K562 (cell line): ENCODE data around the gene EEFSEC. TPM values are rescaled to one million over a fixed set of nuclear protein-coding genes. Genes with fewer than 3 reads are reported as not detected.

Source experiments
- ATAC-seq: fragments of 200-7000 bp; cut with Tn5 transposase; 3 replicates; pipeline ENCODE4 v1.9.1; 2020; ENCODE audit warnings: moderate library complexity
- BruUV-seq: library from RNA; stranded (reverse); fragments of 400-500 nt; replicated peaks from 2 replicates; lab custom pipeline; 2021; lab: Mats Ljungman, UMichigan
- CTCF ChIA-PET: fragments of 300-600 bp; formaldehyde crosslinking; extraction: SDS; loops from one replicate; lab custom pipeline; 2021; ENCODE audit warnings: low intra/inter-chr PET ratio; lab: Yijun Ruan, JAX
- POLR2A ChIA-PET: fragments of 300-600, 350-650 bp; sonication (Branson Sonifier 250); formaldehyde crosslinking; extraction: SDS; loops from one replicate; lab custom pipeline; 2021; ENCODE audit warnings: antibody characterized with exemption, inconsistent platforms; lab: Yijun Ruan, JAX
- DNase-seq, 4 experiments: peaks; one replicate each; pipeline versions ENCODE4 v3.0.0 to v3.0.0-alpha.2; 2011 to 2018; ENCODE audit warnings: low spot score in 3 of 4, mixed read lengths in 3 of 4; ENCODE audit errors: extremely low read depth in 1 of 4
- FAIRE-seq: peaks from 2 replicates; lab custom pipeline; 2011; peaks lifted over from hg19 to GRCh38; lab: Jason Lieb, UNC
- H2AFZ ChIP-seq: 2 replicates; pipeline ENCODE4 v1.6.0; 2011; ENCODE audit warnings: low read depth, low read length, control low read depth, inconsistent platforms
- H3K27ac ChIP-seq: fragments of 200-600 bp; 3 replicates; pipeline ENCODE4 v1.8.0; 2011; ENCODE audit warnings: low read depth, mild to moderate bottlenecking, control low read depth, inconsistent platforms, low read length, moderate library complexity, mixed read lengths; ENCODE audit errors: extremely low read depth
- H3K27me3 ChIP-seq, 2 experiments: fragments of 300-600 bp in 1 of 2; 2 replicates in 1 of 2; 3 replicates in 1 of 2; pipeline versions ENCODE4 v1.6.0 to v1.8.0; 2011; ENCODE audit warnings: inconsistent platforms in 2 of 2, low read length in 2 of 2, mild to moderate bottlenecking in 1 of 2, mixed read lengths in 1 of 2, moderate library complexity in 1 of 2; ENCODE audit not compliant: control insufficient read depth in 2 of 2, insufficient read depth in 2 of 2
- H3K36me3 ChIP-seq: fragments of 300-600 bp; 3 replicates; pipeline ENCODE4 v1.8.0; 2011; ENCODE audit warnings: mild to moderate bottlenecking, low read length, inconsistent platforms; ENCODE audit not compliant: control insufficient read depth, insufficient read depth
- H3K4me1 ChIP-seq, 2 experiments: fragments of 200-600 bp in 1 of 2; replicated peaks in 1 of 2; 2 replicates in 1 of 2; 3 replicates in 1 of 2; pipeline versions ENCODE4 v1.5.1 to v1.8.0; 2011; ENCODE audit warnings: inconsistent platforms in 2 of 2, low read length in 2 of 2, mild to moderate bottlenecking in 1 of 2, mixed read lengths in 1 of 2, moderate library complexity in 1 of 2; ENCODE audit not compliant: control insufficient read depth in 2 of 2, insufficient read depth in 2 of 2
- H3K4me2 ChIP-seq: 2 replicates; pipeline ENCODE4 v1.6.1; 2011; ENCODE audit warnings: low read length, control low read depth, inconsistent platforms, mixed read lengths; ENCODE audit not compliant: insufficient read depth
- H3K4me3 ChIP-seq: fragments of 200-600 bp; sonication (generic), shearing (Covaris generic); 2 replicates; pipeline ENCODE4 v1.5.1; 2016; ENCODE audit warnings: control low read depth, inconsistent platforms
- H3K79me2 ChIP-seq: fragments of 200-600 bp; 3 replicates; pipeline ENCODE4 v1.8.0; 2011; ENCODE audit warnings: low read length, inconsistent platforms; ENCODE audit not compliant: control insufficient read depth, insufficient read depth
- H3K9ac ChIP-seq, 2 experiments: 2 replicates each; pipeline versions ENCODE4 v1.6.0 to v1.6.1; 2011; ENCODE audit warnings: low read depth in 2 of 2, low read length in 2 of 2, control low read depth in 1 of 2, inconsistent platforms in 1 of 2, mild to moderate bottlenecking in 1 of 2, mixed read lengths in 1 of 2; ENCODE audit not compliant: insufficient read depth in 1 of 2
- H3K9me1 ChIP-seq: one replicate; pipeline ENCODE4 v1.6.0; 2011; ENCODE audit warnings: inconsistent platforms, mild to moderate bottlenecking, low read length, moderate library complexity; ENCODE audit not compliant: control insufficient read depth, insufficient read depth
- H3K9me3 ChIP-seq: replicated peaks from 2 replicates; pipeline ENCODE4 v1.5.1; 2011; ENCODE audit warnings: low read depth, low read length, inconsistent platforms; ENCODE audit not compliant: control insufficient read depth, insufficient read depth
- H4K20me1 ChIP-seq: replicated peaks from 2 replicates; pipeline ENCODE4 v1.6.1; 2011; ENCODE audit warnings: low read length, inconsistent platforms, mixed read lengths; ENCODE audit not compliant: control insufficient read depth, insufficient read depth
- CCNT2 ChIP-seq: IDR thresholded peaks from 2 replicates; pipeline ENCODE4 v1.6.1; 2011; ENCODE audit warnings: borderline replicate concordance, low read depth, mild to moderate bottlenecking, moderate library complexity, mixed read lengths, low read length; ENCODE audit not compliant: insufficient read length; ENCODE audit errors: extremely low read depth
- NR2C1 ChIP-seq, 2 experiments: fragments of 450-650 bp; IDR thresholded peaks; 2 replicates each; pipeline ENCODE4 v1.6.1; 2017; ENCODE audit warnings: mild to moderate bottlenecking in 2 of 2, antibody characterized with exemption in 1 of 2, inconsistent platforms in 1 of 2, missing compliant biosample characterization in 1 of 2, missing genetic modification characterization in 1 of 2
- SMAD1 ChIP-seq: fragments of 150-350 bp; IDR thresholded peaks from 2 replicates; pipeline ENCODE4 v1.6.1; 2014; ENCODE audit warnings: low read length, low read depth; ENCODE audit not compliant: partially characterized antibody
- ZEB2 ChIP-seq: fragments of 450-650 bp; IDR thresholded peaks from 2 replicates; pipeline ENCODE4 v1.6.1; 2016
- WGBS: fragments of 100-300 bp; shearing (Covaris generic); methylation state at CpG from one replicate; pipeline ENCODE4 v1.1.6; 2016; ENCODE audit warnings: low coverage, mixed read lengths; ENCODE audit not compliant: insufficient coverage; ENCODE audit errors: missing lambda C conversion rate; 5-methylcytosine and 5-hydroxymethylcytosine counted together
- in situ Hi-C: fragments of 300-500 bp; cut with MboI; formaldehyde crosslinking; loops from 4 replicates; pipeline ENCODE4 v1.15.0; 2018; ENCODE audit warnings: inconsistent platforms, mixed read lengths
- intact Hi-C: fragments of 100-400 bp; cut with micrococcal nuclease; formaldehyde crosslinking; loops from 2 replicates; pipeline ENCODE4 v1.14.2; 2022
- polyA plus RNA-seq, 8 experiments: library from polyadenylated mRNA; depleted of rRNA in 4 of 8; stranded (reverse) in 5 of 8; unstranded in 3 of 8; fragments of >200 nt; fragmentation: Nextera tagmentation in 2 of 8; fragmentation: Illumina TruSeq in 1 of 8; extraction: Ambion mirVana in 2 of 8; extraction: Trizol in 1 of 8; gene quantifications; 2 replicates each; pipeline versions ENCODE4 v1.2.1 to v1.2.3, GENCODE V29; 2011 to 2014; ENCODE audit warnings: inconsistent platforms in 1 of 8, missing spikeins in 1 of 8
- total RNA-seq, 7 experiments: library from RNA; depleted of rRNA in 6 of 7; stranded (reverse); fragments of >200 nt in 6 of 7; fragmentation: Illumina TruSeq in 2 of 7; extraction: Trizol in 2 of 7; gene quantifications; 2 replicates each; pipeline versions ENCODE4 v1.2.1 to v1.2.3, GENCODE V29; 2011 to 2021; ENCODE audit warnings: low replicate concordance in 1 of 7

Gene EEFSEC
- total and polyA plus RNA-seq, 9 of the 15 experiments (the other 6 are each of a cell fraction or from before 2014, with no cell fraction given), result 0.35 to 11.8 (median 7.7) TPM

GRCh38 chr3:128324911-128325592 lies 171.8 kb downstream of the EEFSEC start:
- no peak overlapping the region for H3K27ac ChIP-seq
- no peaks in the 10 kb centered on the region for H3K9me3 ChIP-seq
- H3K4me1 ChIP-seq, result no peaks in the 10 kb centered on the region
- H3K79me2 ChIP-seq, result no peaks in the 10 kb centered on the region
- ChIA-PET POLR2A (no interaction called here), CTCF (interaction anchor here (0.6 kb wide), 1 partner anchor 281 kb away, joined by 4 read pairs; no protein-coding TSS in a partner anchor)
- H3K4me2 ChIP-seq, result no peak overlapping the region
- intact Hi-C loops (no loop called here), in situ Hi-C loops (no loop called here)
- WGBS, result 46% methylated on average over 5 of the region's 8 CpGs
- TF ChIP-seq SMAD1 (no peak), NR2C1 (IDR thresholded peaks at IDR 0.05) (no peak), NR2C1 (tag; IDR thresholded peaks at IDR 0.05) (no peak), CCNT2 (no peak), ZEB2 (no peak)
- DNase-seq (no peak), FAIRE-seq (no peak), ATAC-seq (no peak)
- no peaks in the 10 kb centered on the region for H3K27me3 ChIP-seq
- H3K4me3 ChIP-seq, result no peak overlapping the region
- no peaks in the 10 kb centered on the region for H4K20me1 ChIP-seq
- no peaks in the 10 kb centered on the region for H3K9me1 ChIP-seq
- H3K36me3 ChIP-seq, result no peaks in the 10 kb centered on the region
- H3K9ac ChIP-seq, result no peak overlapping the region
- BruUV-seq, result no TSS peak
- no peak overlapping the region for H2AFZ ChIP-seq
